HG03097 (cell line): ENCODE measurements around the gene SARDH.

ENCODE experiments used
- ATAC-seq: cut with Tn5 transposase; IDR thresholded peaks from one replicate; pipeline ENCODE4 v1.9.1; 2021; ENCODE audit not compliant: unreplicated experiment, low FRiP score

SARDH gene

DNA sequence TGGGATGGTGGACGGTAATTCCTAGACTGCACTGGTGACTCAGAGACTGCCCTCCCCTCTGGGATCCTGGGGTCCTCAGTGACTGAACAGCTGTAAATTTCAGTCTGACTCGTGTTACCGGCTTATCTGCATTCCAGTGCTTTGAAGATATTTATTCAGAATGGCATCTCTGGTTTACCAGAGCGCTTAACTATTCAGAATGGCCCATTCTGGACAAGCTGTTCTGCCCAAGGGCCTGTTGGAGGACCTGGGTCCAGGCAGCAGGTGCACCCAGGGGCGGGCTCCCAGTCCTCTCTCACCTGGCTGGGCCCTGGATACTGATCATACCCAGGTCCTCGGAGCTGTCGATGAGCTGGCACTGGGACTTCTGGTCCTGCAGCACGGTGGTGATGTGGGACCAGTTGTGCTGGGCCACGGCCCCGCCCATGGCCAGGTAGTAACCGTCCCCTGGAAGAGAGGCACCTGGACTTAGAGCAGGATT lies 48.0 kb downstream of the SARDH start:
- no peak for ATAC-seq

DNA sequence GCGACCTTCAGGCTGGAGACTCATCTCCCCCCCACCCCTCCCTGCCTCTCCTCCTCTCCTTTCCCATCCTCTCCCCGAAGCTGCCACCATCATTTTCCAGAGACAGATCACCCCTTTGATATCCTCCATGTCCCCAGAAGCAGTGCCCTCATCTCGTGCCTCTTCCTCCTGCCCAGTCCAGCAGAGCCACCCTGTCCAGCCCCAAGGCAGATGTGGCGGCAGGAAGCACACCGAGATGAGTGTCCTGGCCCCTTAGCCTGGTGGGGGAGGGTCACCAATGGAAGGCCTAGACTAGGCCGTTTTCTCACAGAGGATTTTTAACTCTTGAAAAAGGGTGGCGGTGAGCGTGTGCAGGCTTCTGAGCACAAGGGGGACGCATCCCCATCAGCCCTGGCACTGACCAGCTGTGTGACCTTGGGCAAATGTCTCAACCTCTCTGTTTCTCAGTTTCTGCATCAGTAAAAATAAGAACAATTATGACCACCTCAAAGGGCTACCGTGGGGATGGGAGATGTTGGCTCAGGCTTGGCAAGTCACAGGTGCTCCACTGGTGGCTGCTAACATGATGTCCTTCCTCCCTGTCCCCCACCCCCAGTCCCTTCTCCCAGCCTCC lies 48.9 kb downstream of the SARDH start:
- ATAC-seq = no peak

DNA sequence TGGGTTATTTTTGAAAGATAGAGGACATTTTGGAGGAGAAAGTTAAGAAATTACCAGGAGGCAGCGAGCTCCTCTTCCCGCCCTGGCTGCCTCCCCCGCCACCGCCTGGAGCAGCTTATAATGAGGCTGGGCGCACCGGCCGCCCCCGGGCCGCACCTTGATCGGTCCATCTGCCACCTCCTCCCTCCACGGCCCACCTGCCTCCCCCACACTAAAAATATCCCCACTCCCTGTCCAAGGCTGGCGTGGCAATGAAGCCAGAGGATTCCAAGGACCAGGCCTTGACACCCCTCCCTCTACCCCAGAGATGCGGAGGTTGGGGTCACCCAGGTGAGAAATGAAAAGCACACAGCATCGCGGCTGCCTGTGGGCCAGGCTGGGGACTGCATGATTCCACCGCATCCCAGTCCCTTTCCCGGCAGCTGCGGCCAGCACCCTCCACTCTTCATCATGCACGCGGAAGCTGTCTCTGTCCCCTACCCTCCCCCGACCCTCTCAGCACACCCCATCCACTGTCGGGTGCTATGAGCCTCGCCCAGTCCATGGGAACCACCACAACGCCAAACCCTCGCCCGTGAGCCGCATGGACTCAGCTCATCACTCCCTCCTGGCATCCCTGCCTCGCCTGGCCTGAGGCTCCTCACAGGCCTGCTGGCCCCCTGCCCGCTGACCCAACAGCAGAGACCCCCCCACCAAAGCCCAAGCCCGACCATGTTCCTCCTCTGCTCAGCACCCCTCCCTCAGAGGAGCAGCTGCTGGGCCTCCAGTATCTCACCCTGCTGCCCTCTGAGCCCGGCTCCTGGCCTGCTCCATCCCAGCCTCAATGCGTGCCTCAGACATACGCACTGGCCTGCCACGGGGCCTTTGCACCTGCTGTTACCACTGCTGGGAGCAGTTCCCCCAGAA lies 50.0 kb downstream of the SARDH start:
- no peak for ATAC-seq

DNA sequence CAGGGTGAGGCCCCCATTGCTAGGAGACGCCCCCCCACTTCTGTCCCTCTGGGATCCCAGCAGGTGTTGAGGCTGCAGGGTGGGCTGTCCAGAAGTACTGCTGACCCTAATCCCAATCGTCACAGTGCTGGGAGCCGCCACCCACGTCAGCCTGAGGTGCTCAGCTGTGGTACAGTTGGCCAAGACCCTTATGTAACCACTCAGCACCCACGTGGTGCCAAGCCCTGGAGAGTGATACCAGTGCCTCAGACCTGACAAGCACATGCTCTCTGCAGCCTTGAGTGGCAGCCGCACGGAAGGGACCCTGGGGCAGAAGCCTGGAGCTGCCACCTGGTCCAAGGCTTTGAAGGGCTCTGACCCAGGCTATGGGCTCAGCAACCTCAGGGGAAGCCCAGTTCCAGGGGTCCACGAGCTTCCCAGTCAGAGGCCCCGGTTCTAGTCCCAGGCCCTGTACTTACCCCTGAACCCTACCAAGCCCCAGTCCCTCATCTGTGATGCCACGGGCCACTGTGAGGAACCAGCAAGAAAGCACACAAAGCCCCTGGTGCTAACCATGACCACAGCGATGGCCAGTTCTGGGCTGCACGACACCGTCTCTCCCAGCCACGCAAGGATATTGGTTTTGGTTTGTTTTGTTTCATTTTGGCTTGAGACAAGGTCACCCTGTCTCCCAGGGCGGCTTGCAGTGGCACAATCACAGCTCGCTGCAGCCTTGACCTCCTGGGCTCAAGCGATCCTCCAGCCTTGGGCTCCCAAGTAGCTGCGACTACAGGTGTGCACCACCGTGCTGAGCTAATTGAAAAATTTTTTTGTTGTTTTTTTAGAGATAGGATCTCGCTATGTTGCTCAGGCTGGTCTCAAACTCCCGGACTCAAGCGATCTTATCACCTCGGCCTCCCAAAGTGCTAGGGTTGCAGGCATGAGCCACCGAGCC lies 51.2 kb downstream of the SARDH start:
- no peak for ATAC-seq

DNA sequence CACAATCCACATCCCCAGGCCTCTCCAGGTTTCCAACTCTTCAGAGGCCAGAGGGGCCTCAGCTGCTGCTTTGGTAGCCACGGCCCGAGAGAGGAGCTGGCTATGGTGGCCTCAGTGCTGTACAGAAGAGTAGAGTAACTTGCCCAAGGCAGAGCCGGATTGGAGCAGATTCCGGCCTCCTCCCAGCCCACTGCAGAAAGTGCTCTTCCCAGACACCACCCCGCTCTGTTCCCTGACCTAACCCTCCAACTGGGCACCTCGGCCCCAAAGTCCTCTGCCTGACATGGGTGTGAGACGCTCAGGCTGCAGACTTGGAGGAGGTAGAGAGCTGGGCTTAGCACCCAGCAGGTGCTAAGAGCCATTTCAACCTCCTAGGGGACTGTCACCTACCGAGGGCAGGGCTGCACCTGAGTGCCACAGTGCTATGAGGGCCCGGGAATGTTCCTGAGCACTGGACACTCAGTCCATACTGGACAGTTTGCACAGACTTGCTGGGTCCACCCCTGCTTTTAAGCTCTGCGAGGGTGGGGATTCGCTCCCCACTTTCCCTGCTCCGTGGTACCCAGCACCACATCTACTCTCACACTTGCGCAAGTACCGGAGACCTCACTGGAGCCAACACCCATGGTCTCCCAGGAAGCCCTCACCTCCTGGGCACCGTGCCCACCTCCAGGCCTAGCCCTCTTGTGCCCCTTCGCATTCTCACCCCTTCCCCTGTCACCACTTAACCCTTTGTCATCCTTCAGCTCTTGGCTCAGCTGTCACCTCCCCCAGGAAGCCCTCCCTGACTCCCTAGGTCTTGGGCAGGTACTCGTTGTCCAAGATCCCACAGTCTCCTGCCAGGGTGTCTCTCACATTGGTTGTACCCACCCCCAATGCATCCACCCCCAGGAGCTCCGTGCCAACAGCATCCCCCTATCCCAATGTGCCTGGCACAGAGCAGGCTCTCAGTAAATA lies 52.2 kb downstream of the SARDH start:
- ATAC-seq = no peak

DNA sequence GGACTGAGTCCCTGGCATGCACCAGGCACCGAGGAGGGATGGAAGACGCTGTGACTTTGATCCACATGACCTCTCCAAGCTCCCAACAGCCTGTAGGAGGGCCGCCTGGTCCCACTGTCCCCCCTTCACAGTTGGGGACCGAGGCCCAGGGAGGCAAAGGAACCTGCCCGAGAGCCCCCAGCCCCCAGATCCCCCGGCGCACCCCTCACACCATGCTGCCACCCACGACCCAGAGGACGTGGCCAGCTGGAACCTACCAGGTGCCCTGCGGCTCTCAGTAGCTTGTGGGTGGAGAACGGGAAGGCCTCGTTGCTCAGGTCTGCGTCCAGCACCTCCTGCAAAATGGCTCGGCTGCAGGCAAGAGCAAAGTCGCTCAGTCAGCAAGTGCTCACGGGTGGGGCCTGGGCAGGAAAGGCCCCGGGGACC lies 53.2 kb downstream of the SARDH start:
- ATAC-seq = no peak

DNA sequence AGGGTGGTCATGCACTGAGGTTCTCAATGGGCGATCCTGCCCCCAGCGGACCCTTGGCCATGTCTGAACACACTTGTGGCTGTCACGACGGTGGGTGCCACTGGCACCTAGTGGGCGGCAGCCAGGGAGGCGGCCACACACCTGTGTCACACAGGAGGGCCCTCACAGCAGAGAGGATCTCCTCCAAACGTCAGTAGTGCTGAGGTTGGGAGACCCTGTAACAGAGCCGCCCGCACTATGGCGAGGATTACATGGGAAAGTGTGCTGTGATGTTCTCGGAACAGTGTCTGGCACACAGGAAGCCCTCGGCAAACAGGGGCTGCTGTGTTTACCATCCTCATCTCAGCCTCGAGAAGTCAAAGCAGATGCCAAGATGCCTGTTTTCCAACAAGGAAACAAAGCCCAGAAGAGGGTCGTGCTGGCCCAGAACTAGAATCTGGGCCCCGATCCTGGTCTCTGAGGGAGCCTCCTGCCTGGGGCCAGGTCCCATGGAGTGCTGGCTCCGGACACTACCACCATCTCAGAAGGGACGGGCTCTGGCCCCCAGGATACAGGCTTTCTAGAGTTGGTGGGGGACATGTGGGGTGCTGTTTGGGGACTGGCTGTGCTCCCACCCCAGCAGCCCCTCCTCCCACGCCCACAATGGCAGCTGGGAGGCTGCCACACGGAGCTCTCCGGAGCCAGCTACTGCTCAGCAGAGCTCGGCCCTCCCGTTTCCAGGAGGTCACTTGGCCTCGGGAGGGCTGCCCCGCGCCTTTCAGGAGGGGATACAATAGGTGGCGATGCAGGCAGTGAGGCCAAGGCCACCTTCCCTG lies 53.8 kb downstream of the SARDH start:
- no peak for ATAC-seq

DNA sequence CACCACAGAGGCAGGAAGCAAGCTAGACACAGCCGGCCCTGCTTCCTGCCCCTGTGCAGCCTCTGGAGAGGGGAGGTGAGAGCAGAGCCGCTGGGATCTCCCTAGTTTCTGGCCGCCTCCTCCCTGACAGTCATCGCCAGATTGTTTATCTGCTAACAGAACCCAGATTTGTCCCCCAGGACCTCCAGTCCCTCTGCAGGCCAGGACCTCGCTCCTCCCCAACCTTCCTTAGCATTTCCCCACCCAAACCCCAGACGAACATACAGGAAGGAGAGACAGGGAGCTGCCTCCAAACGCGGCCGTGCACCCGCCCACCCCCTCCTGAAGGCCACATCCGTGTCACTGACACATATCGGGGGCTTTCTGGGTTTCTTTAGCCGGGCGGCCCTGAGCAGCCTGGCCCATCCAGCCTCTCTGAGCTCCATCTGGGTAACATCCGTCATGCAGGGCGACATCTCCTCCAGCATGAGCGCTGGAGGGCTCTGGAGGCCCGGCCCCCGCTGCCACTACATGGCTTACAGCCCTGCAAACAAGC lies 54.5 kb downstream of the SARDH start:
- no peak for ATAC-seq

DNA sequence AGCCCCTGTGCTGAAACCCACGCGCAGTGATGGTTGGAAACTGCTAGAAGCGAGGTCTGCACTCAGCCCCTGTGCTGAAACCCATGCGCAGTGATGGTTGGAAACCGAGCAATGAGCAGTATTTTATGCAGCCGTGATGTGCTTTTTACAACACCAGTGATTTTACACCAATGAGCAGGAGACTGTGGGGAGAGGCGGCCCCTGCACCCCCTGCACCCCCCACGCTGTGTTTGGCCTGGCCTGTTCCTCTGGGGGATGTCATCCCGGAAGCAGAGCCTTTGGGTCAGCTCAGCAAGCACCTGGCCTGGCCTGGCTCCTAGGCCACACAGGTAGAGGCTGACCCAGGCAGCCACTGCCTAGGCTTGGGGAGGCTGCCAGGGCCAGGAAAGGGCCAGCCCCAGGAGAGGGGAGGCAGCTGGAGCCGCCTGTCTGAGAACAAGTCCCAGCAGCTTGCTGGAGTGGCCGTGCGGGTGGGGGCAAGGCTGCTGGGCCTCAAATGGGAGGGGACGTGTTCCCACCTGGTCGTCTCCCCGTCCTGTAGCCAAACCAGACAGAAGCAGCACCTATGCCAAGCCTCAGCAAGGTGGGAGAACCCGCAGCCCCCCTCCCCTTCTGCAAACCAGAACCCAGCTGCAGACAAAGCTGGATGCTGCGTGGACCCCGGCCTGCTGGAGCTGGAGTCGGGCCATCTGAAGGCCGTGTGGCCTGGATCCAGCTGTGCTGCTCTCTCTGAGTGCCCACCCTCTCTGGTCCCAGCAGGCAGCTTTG lies 55.1 kb downstream of the SARDH start:
- ATAC-seq = no peak

DNA sequence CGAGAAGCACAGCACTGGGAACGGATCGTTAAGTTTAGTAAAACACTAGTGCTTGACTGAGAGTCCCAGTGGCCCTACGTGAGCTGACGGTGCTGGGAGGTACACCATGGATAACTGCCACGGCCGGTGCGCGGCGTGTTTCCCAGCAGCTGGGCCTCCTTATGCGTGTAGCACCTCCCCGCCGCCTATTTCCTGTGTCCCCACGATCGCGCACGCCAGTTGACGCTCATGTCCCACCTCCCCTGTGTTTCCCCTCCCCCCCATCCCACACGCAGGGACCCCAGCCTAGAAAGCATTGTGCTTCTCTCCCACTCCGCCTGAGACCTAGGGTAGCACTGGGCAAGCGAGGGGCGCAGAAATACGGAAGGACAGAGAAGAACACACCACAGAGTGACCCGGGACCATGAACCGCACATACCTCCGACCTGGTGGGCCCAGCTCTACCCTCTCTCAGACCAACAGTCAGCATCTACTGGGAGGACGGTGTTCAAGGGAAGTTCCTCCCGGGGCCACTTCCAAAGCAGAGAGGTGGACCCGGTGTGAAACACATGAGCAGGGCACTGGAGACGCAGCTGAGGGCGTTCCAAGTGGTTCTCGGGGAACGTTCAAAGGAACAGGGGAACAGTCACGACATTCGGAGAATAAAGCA lies 56.4 kb downstream of the SARDH start:
- ATAC-seq = no peak

DNA sequence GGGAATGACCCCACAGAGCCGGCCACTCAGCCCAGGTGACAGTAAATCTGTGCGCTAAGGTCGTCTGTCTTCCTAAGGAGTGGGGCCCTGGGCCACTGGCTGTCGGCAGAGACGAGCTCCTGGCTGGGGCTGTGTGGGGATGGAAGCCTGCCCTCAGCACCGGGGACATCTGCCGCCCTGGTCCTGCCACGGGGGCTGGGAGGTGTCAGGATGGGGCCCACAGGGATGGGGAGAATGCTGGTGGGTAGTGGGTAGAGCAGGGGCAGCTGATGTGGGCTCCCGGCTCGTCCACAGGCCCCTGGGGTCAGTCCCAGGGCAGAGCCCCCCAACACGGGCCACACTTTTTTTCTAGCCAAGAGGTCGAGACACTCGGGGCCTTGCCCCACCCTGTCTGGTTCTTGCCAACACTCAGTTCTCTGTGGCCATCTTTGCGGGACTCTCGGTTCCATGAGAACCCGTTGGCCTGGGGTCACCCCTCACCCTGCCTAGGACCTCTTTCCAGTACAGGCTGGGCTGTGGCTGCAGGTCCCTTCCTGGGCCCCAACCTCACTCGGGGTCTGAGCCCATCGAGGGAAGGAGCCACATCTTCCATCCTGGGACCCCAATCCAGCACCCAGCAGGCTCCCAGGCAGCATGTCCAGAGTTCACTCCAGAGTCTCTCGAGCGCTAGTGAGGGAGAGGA lies 57.0 kb downstream of the SARDH start:
- no peak for ATAC-seq

DNA sequence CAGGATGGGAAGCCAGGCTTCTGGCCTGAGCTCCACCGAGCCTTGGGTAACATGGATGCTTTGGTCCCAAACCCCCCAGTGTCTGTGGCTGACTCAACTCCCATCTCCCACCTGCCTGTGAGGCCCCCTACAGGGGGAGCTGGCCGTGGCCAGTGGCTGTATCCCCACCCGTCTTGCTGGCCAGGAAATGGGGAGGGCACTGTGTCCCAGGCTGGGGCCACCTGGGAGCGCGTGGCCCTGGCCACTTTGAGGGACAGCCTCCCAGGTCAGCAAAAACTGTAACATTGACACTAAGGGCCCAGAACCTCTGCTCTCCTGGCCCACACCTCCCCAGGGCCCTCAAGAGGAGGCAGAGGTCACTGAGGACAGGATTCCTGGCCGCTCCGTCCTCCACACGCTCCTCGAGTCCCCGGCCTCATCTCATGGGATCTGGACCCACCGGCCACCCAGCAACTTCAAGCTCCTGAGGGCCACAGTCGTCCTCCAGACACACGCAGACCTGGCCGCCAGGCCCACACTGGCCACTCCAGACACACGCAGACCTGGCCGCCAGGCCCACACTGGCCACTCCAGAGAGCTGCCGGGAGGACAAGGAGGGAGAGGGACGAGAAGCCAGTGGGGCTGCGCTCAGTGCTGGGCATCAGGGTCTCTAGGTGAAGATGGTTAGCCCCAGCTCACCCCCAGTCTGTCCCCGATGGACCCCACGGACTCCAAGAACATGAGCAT lies 57.7 kb downstream of the SARDH start:
- no peak for ATAC-seq

DNA sequence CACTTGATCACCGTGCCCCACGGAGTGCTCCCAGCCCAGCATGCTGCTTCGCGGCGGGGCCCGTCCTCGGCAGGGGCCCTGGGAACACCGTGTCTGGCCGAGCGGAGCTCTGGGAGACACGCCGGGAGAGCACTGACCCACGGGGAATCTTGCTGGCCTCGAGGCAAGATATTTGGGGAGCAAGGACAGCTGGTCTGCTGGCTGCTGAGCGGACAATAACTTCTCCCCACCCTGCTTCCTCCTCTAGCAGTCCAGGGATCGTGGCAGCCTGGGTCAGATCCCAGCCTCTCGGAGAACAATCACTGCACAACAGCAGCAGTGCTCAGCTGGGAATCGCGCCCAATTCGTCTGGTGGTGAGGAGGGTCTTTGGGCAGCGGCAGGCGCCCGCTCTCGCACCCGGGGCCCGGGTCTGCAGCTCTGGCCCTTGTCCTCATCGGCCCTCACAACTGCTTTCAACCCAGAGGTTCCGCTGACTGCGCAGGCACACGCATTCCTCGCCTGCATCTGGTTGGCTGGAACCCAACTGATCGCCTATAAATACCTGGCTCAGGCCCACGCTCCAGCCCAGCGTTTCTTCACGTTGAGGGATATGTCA lies 58.6 kb downstream of the SARDH start:
- no peak for ATAC-seq

DNA sequence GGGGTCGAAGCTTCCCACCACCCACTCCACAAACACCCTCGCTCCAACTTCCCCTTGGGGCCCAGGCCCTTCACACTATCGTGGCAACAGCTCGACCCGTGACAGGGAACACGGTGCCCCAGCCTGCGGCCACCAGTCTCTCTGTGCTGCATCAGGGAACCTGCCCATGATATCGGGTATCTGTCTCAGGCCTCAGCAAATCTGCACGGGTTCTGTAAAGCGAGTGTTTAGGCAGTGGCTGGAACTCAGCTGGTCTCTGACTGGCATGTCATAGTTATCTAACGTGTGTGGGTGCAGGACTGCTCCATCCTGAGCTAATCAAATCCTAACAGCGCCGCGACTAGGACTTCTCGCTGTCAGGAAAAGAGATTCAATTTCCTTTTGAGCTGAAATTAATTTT lies 59.1 kb downstream of the SARDH start:
- no peak for ATAC-seq

DNA sequence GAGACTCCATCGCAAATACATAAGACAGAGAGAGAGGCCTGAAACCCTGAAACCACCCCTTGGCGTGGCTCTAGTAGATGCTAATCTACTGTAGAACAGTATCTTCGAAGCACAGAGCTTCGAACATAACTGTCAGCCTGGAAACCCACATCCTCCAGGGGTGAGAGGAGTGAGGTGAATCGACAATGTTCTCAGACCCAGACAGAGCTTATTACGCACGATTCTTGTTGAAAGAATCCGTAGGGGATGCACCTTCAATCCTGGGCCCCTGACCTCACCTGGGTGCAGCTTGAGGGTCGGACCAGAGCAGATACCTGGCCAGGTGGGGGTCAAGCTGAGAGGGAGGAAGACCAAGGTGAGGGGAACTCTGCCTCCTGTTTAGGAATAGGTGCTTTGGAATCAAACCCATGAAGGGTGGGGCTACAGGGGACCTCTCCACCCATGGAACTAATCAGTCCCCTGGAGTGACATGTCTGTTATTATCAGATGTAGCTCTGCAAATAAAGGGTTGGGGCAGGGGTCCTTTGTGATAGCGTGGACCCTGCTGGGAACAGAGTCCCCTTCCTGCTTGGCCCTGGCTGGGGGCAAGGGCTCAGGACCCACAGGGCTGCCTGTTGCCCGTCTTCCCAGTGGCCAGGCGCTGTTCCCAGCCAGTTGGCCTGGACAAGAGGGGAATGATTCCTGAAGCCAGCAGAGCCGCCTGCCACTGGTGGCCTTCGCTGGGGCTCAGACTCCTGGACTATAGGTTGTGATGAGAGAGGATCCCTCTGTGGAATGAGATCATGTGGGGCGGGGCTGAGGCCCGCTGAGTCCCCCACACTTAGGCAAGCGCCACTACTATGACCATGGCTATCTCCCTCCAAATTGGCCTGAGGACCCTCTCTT lies 60.8 kb downstream of the SARDH start:
- no peak for ATAC-seq
